Activated T-cell treated with anti-CD3 and anti-CD28 coated beads, Interleukin-2, amount 50 U/mL, for 72 hours (primary cell): Measurements from ENCODE around the gene PI4KA. TPM values are rescaled to one million over a fixed set of nuclear protein-coding genes. Genes with fewer than 3 reads are reported as not detected.

Experiments
- ATAC-seq, 2 donors: fragments of 150-1000 bp; cut with Tn5 transposase; replicated peaks in 1 of 2; 2 replicates each; pipeline ENCODE4 v1.10.0; 2021; ENCODE audit warnings: moderate library complexity in 2 of 2, mild to moderate bottlenecking in 1 of 2
- DNase-seq, 2 donors: peaks; one replicate each; pipeline ENCODE4 v3.0.0; 2021 to 2022; ENCODE audit warnings: mixed read lengths in 1 of 2
- H3K27ac Mint-ChIP-seq: one replicate; pipeline ENCODE4 v1.8.0; 2022; ENCODE audit warnings: mild to moderate bottlenecking, moderate library complexity, mixed read lengths
- H3K27me3 Mint-ChIP-seq: one replicate; pipeline ENCODE4 v1.8.0; 2022; ENCODE audit warnings: low read depth, mixed read lengths
- H3K36me3 Mint-ChIP-seq, 2 donors: one replicate each; pipeline ENCODE4 v1.8.0; 2022; ENCODE audit warnings: mixed read lengths in 2 of 2, mild to moderate bottlenecking in 1 of 2; ENCODE audit not compliant: insufficient read depth in 2 of 2
- H3K4me1 Mint-ChIP-seq: one replicate; pipeline ENCODE4 v1.8.0; 2022; ENCODE audit warnings: low read depth, mixed read lengths
- H3K4me3 Mint-ChIP-seq, 2 donors: one replicate each; pipeline ENCODE4 v1.8.0; 2022; ENCODE audit warnings: mild to moderate bottlenecking in 2 of 2, mixed read lengths in 2 of 2, moderate library complexity in 2 of 2
- H3K9me3 Mint-ChIP-seq, 2 donors: one replicate each; pipeline ENCODE4 v1.8.0; 2022; ENCODE audit warnings: mixed read lengths in 2 of 2
- total RNA-seq, 2 donors: library from RNA; stranded (reverse); gene quantifications; one replicate each; pipeline ENCODE4 v1.2.3, GENCODE V29; 2022

The PI4KA gene
- total RNA-seq, 2 donors from 2014 or later = 60.4 to 63.1 TPM

DNA sequence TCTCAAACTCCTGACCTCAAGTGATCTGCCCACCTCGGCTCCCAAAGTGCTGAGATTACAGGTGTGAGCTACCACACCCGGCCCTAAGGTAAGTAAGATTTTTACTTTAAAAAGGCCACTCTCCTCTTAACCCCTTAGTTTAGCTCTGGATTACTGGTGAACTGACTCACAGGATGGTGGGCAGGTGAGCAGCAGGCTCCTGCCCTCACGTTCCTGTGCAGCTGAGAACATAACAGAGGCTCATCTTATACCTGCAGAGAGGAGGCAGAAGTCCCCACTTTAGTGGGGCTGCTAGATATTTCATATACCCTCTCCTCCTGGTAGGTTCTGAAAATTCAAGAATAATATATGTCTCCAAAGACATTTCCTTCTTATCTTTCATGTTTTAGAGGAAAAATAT lies 101.8 kb downstream of the PI4KA start:
- Mint-ChIP-seq H3K4me3 (no peak overlapping the region), H3K27ac (no peak overlapping the region), H3K36me3 (peaks cover 0 to 3% of the 10 kb centered on the region in 2 donors), H3K27me3 (no peaks in the 10 kb centered on the region), H3K9me3 (no peaks in the 10 kb centered on the region), H3K4me1 (no peaks in the 10 kb centered on the region)
- ATAC-seq (no peak), DNase-seq (no peak)

- ATAC-seq = no peak
- H3K4me1 Mint-ChIP-seq = peaks cover 13% of the 10 kb centered on the region
- H3K27ac Mint-ChIP-seq = peak overlapping the region; percentile 33
- H3K36me3 Mint-ChIP-seq = peaks cover 0 to 1% of the 10 kb centered on the region in 2 donors
- no peak overlapping the region for H3K4me3 Mint-ChIP-seq
- no peaks in the 10 kb centered on the region for H3K9me3 Mint-ChIP-seq
- no peaks in the 10 kb centered on the region for H3K27me3 Mint-ChIP-seq
- DNase-seq = no peak
Measured at GRCh38 chr22:20752873-20753272, 105.7 kb downstream of the PI4KA start.

DNA sequence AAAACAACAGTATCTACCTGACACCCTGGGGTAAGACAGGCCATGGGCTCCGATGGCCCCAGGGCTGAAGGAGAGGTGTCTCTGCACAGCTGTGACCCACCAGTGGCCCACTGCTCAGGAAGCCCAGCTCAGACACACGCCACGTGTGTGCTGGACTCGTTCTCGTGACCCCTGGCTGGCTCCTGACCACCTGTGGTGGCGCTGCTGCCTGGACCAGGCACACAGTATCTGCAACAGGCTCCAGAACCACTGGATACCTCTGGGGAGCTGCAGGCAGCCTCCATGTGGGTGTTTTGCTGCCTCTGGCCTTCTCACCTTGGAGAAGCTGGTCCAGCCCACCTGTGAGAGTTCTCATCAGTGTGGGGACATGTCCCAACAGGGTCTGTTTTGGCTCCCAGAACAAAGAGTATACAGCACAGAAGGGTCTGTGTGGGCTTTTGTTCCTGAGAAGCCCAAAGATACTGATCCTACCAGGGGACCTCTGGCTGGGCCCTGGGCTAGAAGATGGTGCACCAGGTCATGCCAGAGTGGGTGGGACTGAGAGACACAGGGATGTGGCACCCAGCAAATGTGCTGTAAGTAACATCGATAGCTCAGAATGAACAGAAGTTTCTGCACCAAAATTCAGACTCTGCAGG lies 106.4 kb downstream of the PI4KA start:
- no peak overlapping the region for H3K4me3 Mint-ChIP-seq
- H3K27me3 Mint-ChIP-seq = no peaks in the 10 kb centered on the region
- DNase-seq (no peak), ATAC-seq (no peak)
- no peaks in the 10 kb centered on the region for H3K36me3 Mint-ChIP-seq
- peak overlapping the region; percentile 33 for H3K27ac Mint-ChIP-seq
- peaks cover 13% of the 10 kb centered on the region for H3K4me1 Mint-ChIP-seq
- no peaks in the 10 kb centered on the region for H3K9me3 Mint-ChIP-seq

GRCh38 chr22:20751185-20751851 lies 107.3 kb downstream of the PI4KA start:
- Mint-ChIP-seq H3K27me3 (no peaks in the 10 kb centered on the region), H3K4me1 (peaks cover 13% of the 10 kb centered on the region), H3K27ac (no peak overlapping the region), H3K4me3 (no peak overlapping the region), H3K36me3 (peaks cover 0 to 5% of the 10 kb centered on the region in 2 donors), H3K9me3 (no peaks in the 10 kb centered on the region)
- no peak for ATAC-seq
- no peak for DNase-seq

GRCh38 chr22:20750461-20751184 lies 108.0 kb downstream of the PI4KA start:
- H3K36me3 Mint-ChIP-seq = peaks cover 0 to 5% of the 10 kb centered on the region in 2 donors
- peak; percentile 75 to 95 for ATAC-seq
- H3K4me3 Mint-ChIP-seq = no peak overlapping the region
- no peaks in the 10 kb centered on the region for H3K27me3 Mint-ChIP-seq
- H3K4me1 Mint-ChIP-seq = peaks cover 13% of the 10 kb centered on the region
- peak; percentile 54 to 70 for DNase-seq
- no peaks in the 10 kb centered on the region for H3K9me3 Mint-ChIP-seq
- H3K27ac Mint-ChIP-seq = no peak overlapping the region

DNA sequence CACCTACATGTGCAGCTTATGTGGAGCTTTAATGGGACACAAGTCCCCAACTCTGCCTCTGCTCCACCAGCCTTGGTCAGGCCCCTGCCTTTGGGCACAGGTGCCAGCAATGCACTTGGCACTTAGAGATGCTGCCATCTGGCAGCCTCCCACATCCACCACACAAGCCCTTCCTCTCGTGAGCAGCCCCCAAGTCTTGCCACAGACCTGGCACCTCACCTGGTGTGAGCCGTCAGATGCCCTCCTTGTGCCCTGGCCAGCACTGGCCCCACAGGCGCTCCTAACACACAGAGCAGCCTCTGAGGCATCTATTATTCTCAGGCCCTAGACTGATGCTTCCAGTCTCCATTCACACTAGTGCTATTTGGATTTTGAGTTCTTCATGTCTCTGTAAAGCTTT lies 109.2 kb downstream of the PI4KA start:
- peaks cover 0 to 5% of the 10 kb centered on the region in 2 donors for H3K36me3 Mint-ChIP-seq
- H3K27ac Mint-ChIP-seq = no peak overlapping the region
- ATAC-seq = no peak
- H3K4me1 Mint-ChIP-seq = peaks cover 13% of the 10 kb centered on the region
- no peaks in the 10 kb centered on the region for H3K27me3 Mint-ChIP-seq
- no peaks in the 10 kb centered on the region for H3K9me3 Mint-ChIP-seq
- DNase-seq = no peak
- no peak overlapping the region for H3K4me3 Mint-ChIP-seq

DNA sequence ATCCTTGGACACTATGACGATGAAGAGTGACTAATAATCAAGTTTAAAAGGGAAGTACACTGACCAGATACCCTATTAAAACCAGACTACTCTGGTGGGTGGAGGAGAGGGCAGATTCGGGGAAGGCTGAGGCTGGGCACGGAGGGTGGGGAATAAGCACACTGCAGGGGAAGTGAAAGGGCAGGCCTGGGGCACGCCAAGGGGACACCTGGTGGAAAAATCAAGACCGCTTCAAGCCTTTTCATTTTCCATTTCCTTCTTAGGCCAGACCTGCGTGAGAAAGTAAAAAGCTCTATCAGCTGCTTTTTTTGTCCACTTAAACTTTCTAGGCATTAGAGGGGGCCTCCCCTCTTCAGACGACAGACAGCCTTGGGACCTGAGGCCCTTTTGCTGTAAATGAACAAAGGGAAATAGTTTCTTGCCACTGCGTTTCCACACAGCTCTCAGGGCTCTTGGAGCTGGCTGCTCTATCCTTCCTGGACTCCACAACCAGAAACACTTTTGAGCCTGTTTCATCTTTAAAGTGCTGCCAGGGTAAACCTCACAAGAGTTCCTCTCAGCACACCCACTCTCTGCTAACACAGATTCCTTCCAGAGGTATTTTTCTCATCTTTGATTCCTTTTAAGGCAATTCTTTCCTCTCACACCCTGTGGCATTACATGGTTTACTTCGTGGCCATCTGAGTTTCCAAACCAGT lies 109.7 kb downstream of the PI4KA start:
- no peak overlapping the region for H3K27ac Mint-ChIP-seq
- no peaks in the 10 kb centered on the region for H3K27me3 Mint-ChIP-seq
- H3K9me3 Mint-ChIP-seq = no peaks in the 10 kb centered on the region
- ATAC-seq (no peak), DNase-seq (no peak)
- no peak overlapping the region for H3K4me3 Mint-ChIP-seq
- peaks cover 13% of the 10 kb centered on the region for H3K4me1 Mint-ChIP-seq
- H3K36me3 Mint-ChIP-seq = peaks cover 0 to 5% of the 10 kb centered on the region in 2 donors

DNA sequence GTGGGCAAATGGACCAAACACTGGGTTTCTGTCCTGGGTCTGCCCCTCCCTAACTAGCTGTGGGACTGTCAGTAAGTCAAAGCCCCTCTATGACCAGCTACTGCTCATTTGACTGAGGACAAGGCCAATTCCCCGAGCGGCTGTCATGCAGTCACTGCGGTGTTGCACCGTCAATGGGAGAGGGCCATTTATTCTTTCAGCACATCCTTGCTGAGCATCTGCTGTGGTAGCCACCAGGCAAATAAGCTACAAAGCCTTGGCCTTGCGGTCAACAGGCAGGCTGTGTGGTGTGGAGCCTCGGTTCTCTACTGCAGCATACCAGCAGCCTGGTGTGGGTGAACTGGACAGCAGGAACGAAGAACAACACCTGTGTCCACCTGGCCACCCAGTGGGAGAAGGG lies 110.5 kb downstream of the PI4KA start:
- H3K4me1 Mint-ChIP-seq = peaks cover 13% of the 10 kb centered on the region
- no peaks in the 10 kb centered on the region for H3K27me3 Mint-ChIP-seq

GRCh38 chr22:20747223-20747622 lies 111.4 kb downstream of the PI4KA start:
- no peak for ATAC-seq
- Mint-ChIP-seq H3K27ac (no peak overlapping the region), H3K27me3 (no peaks in the 10 kb centered on the region), H3K36me3 (peaks cover 0 to 5% of the 10 kb centered on the region in 2 donors), H3K9me3 (no peaks in the 10 kb centered on the region), H3K4me3 (no peak overlapping the region), H3K4me1 (peaks cover 13% of the 10 kb centered on the region)
- no peak for DNase-seq

More for the DNA sequence above, 110.5 kb downstream of the PI4KA start:
- Mint-ChIP-seq H3K27ac (no peak overlapping the region), H3K4me3 (no peak overlapping the region), H3K36me3 (peaks cover 0 to 5% of the 10 kb centered on the region in 2 donors), H3K9me3 (no peaks in the 10 kb centered on the region)
- DNase-seq (no peak), ATAC-seq (no peak)

DNA sequence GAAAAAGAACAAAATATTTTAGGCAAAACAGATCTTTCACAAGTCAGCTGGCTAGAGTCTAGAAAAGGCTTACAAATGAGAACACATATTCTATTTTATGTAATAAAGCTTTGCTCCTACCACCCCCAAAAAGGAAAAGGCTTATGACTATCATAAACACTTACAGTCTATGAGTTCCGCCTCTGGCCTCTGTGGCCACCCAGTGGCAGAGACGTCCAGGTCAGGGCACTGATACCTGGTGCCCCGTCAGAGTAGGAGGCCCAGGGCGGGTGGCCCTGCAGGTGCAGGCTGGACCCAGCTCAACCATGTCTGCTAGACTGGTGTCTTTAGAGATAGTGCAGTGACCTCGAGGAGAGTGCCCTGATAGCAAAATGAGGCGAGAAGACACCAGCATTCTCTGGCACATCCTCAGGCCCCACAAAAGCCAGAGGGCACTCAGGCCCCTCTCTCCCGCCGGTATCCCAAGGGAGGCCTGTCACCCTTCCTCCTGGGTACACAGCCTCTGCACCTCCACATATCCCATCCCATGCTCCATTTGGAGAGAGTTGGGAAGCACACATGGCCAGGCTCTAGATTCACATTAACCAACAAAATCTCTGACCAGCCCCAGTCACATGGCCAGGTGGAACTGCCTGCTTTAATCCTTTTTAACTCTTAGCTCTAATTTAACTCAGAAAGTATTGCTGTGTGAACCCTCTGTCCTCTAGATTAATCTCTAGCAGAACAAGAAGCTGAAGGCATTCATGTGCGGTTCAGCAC lies 112.0 kb downstream of the PI4KA start:
- no peak overlapping the region for H3K4me3 Mint-ChIP-seq
- no peak for DNase-seq
- H3K27ac Mint-ChIP-seq = no peak overlapping the region
- H3K9me3 Mint-ChIP-seq = no peaks in the 10 kb centered on the region
- no peaks in the 10 kb centered on the region for H3K27me3 Mint-ChIP-seq
- no peak for ATAC-seq
- H3K36me3 Mint-ChIP-seq = peaks cover 0 to 5% of the 10 kb centered on the region in 2 donors
- peaks cover 13% of the 10 kb centered on the region for H3K4me1 Mint-ChIP-seq

- no peaks in the 10 kb centered on the region for H3K27me3 Mint-ChIP-seq
- DNase-seq (no peak), ATAC-seq (no peak)
- peaks cover 2% of the 10 kb centered on the region for H3K4me1 Mint-ChIP-seq
- no peak overlapping the region for H3K27ac Mint-ChIP-seq
- H3K4me3 Mint-ChIP-seq = no peak overlapping the region
- H3K36me3 Mint-ChIP-seq = peaks cover 3 to 11% of the 10 kb centered on the region in 2 donors
- no peaks in the 10 kb centered on the region for H3K9me3 Mint-ChIP-seq
Measured at GRCh38 chr22:20745119-20745518, 113.5 kb downstream of the PI4KA start.

GRCh38 chr22:20744456-20744855 lies 114.2 kb downstream of the PI4KA start:
- DNase-seq = no peak
- Mint-ChIP-seq H3K4me3 (no peak overlapping the region), H3K27me3 (no peaks in the 10 kb centered on the region), H3K36me3 (peaks cover 4 to 14% of the 10 kb centered on the region in 2 donors), H3K27ac (no peak overlapping the region), H3K9me3 (no peaks in the 10 kb centered on the region), H3K4me1 (no peaks in the 10 kb centered on the region)
- ATAC-seq = no peak
